Transverse colon (tissue), 4 donors: ENCODE results near the gene YTHDF1.

Experiments
- EP300 ChIP-seq: sonication (generic); formaldehyde crosslinking; IDR thresholded peaks from one replicate; pipeline ENCODE4 v1.6.1; 2017; ENCODE audit warnings: antibody characterized with exemption, low read depth
- POLR2A ChIP-seq: fragments of 450-650 bp; IDR thresholded peaks from one replicate; pipeline ENCODE4 v1.6.1; 2016; ENCODE audit warnings: antibody characterized with exemption, mild to moderate bottlenecking, moderate library complexity
- POLR2AphosphoS5 ChIP-seq, 3 donors: sonication (generic); formaldehyde crosslinking; IDR thresholded peaks; one replicate each; pipeline ENCODE4 v1.6.1; 2016; ENCODE audit warnings: antibody characterized with exemption in 3 of 3
- TF ChIP-seq, protein P1 (sequence below), 5 experiments: fragments of 200-600 bp in 3 of 5; fragments of 450-650 bp in 2 of 5; sonication (generic) in 3 of 5; IDR thresholded peaks; 1 replicate in 2 of 5; 2 replicates in 3 of 5; pipeline ENCODE4 v1.5.1; 2016 to 2017; ENCODE audit warnings: antibody characterized with exemption in 5 of 5, inconsistent platforms in 3 of 5, mild to moderate bottlenecking in 2 of 5, moderate library complexity in 1 of 5

- TF ChIP-seq, protein P1, sequence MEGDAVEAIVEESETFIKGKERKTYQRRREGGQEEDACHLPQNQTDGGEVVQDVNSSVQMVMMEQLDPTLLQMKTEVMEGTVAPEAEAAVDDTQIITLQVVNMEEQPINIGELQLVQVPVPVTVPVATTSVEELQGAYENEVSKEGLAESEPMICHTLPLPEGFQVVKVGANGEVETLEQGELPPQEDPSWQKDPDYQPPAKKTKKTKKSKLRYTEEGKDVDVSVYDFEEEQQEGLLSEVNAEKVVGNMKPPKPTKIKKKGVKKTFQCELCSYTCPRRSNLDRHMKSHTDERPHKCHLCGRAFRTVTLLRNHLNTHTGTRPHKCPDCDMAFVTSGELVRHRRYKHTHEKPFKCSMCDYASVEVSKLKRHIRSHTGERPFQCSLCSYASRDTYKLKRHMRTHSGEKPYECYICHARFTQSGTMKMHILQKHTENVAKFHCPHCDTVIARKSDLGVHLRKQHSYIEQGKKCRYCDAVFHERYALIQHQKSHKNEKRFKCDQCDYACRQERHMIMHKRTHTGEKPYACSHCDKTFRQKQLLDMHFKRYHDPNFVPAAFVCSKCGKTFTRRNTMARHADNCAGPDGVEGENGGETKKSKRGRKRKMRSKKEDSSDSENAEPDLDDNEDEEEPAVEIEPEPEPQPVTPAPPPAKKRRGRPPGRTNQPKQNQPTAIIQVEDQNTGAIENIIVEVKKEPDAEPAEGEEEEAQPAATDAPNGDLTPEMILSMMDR (IDR thresholded peaks at IDR 0.05) = no peak
- no peak for TF ChIP-seq EP300
- no peak for TF ChIP-seq POLR2A
- TF ChIP-seq POLR2AphosphoS5 (IDR thresholded peaks at IDR 0.05) = no peak
These were observed 54.7 kb downstream of the YTHDF1 start for GRCh38 chr20:63161176-63161651.
